Mucosa of stomach (tissue), 1 donor: Measurements from ENCODE around the gene MSH5.

ENCODE experiments used
- H3K27me3 ChIP-seq: one replicate; pipeline ENCODE4 v1.7.0; 2013; ENCODE audit warnings: mild to moderate bottlenecking, low read length; ENCODE audit not compliant: control insufficient read depth, insufficient read depth
- H3K36me3 ChIP-seq: one replicate; pipeline ENCODE4 v1.7.0; 2013; ENCODE audit warnings: low read length; ENCODE audit not compliant: control insufficient read depth, insufficient read depth
- H3K4me1 ChIP-seq: one replicate; pipeline ENCODE4 v1.7.0; 2013; ENCODE audit warnings: mild to moderate bottlenecking, low read length; ENCODE audit not compliant: control insufficient read depth, insufficient read depth
- H3K4me3 ChIP-seq: one replicate; pipeline ENCODE4 v1.7.0; 2013; ENCODE audit warnings: low read length
- H3K9ac ChIP-seq: one replicate; pipeline ENCODE4 v1.7.0; 2013; ENCODE audit warnings: mild to moderate bottlenecking, low read length, moderate library complexity
- H3K9me3 ChIP-seq: one replicate; pipeline ENCODE4 v1.7.0; 2013; ENCODE audit warnings: mild to moderate bottlenecking, low read length, moderate library complexity; ENCODE audit not compliant: control insufficient read depth
- donor health status: Pancreatic carcinoma.

The MSH5 gene

GRCh38 chr6:31778999-31779885 lies 39.4 kb downstream of the MSH5 start:
- no peaks in the 10 kb centered on the region for H3K27me3 ChIP-seq
- no peaks in the 10 kb centered on the region for H3K9me3 ChIP-seq
- no peak overlapping the region for H3K9ac ChIP-seq
- peaks cover 33% of the 10 kb centered on the region for H3K4me1 ChIP-seq
- H3K36me3 ChIP-seq: peaks cover 11% of the 10 kb centered on the region
- no peak overlapping the region for H3K4me3 ChIP-seq

GRCh38 chr6:31779908-31780307 lies 40.1 kb downstream of the MSH5 start:
- no peaks in the 10 kb centered on the region for H3K9me3 ChIP-seq
- H3K27me3 ChIP-seq: no peaks in the 10 kb centered on the region
- no peak overlapping the region for H3K9ac ChIP-seq
- H3K4me3 ChIP-seq: no peak overlapping the region
- H3K36me3 ChIP-seq: peaks cover 16% of the 10 kb centered on the region
- peaks cover 32% of the 10 kb centered on the region for H3K4me1 ChIP-seq

GRCh38 chr6:31780507-31781243 lies 40.9 kb downstream of the MSH5 start:
- Histone ChIP-seq H3K4me1 (peaks cover 24% of the 10 kb centered on the region), H3K36me3 (peaks cover 22% of the 10 kb centered on the region), H3K27me3 (no peaks in the 10 kb centered on the region), H3K9ac (no peak overlapping the region), H3K4me3 (no peak overlapping the region), H3K9me3 (no peaks in the 10 kb centered on the region)

GRCh38 chr6:31781244-31782125 lies 41.7 kb downstream of the MSH5 start:
- Histone ChIP-seq H3K9ac (no peak overlapping the region), H3K27me3 (no peaks in the 10 kb centered on the region), H3K4me3 (no peak overlapping the region), H3K9me3 (no peaks in the 10 kb centered on the region), H3K36me3 (peaks cover 22% of the 10 kb centered on the region), H3K4me1 (peaks cover 16% of the 10 kb centered on the region)

GRCh38 chr6:31782126-31782855 lies 42.5 kb downstream of the MSH5 start:
- H3K9me3 ChIP-seq: no peaks in the 10 kb centered on the region
- H3K4me1 ChIP-seq: peaks cover 8% of the 10 kb centered on the region
- H3K36me3 ChIP-seq: peaks cover 22% of the 10 kb centered on the region
- H3K9ac ChIP-seq: no peak overlapping the region
- H3K4me3 ChIP-seq: no peak overlapping the region
- H3K27me3 ChIP-seq: no peaks in the 10 kb centered on the region

GRCh38 chr6:31784098-31784925 lies 44.5 kb downstream of the MSH5 start:
- Histone ChIP-seq H3K36me3 (peaks cover 22% of the 10 kb centered on the region), H3K9me3 (no peaks in the 10 kb centered on the region), H3K27me3 (no peaks in the 10 kb centered on the region), H3K4me3 (no peak overlapping the region), H3K9ac (no peak overlapping the region), H3K4me1 (no peaks in the 10 kb centered on the region)

- H3K9me3 ChIP-seq: no peaks in the 10 kb centered on the region
- H3K9ac ChIP-seq: no peak overlapping the region
- no peaks in the 10 kb centered on the region for H3K27me3 ChIP-seq
- H3K4me1 ChIP-seq: no peaks in the 10 kb centered on the region
- H3K36me3 ChIP-seq: peaks cover 16% of the 10 kb centered on the region
- H3K4me3 ChIP-seq: no peak overlapping the region
These were observed 45.7 kb downstream of the MSH5 start for GRCh38 chr6:31785475-31785874.

GRCh38 chr6:31791324-31792089 lies 51.7 kb downstream of the MSH5 start:
- Histone ChIP-seq H3K4me1 (peaks cover 9% of the 10 kb centered on the region), H3K9ac (no peak overlapping the region), H3K27me3 (no peaks in the 10 kb centered on the region), H3K4me3 (no peak overlapping the region), H3K9me3 (no peaks in the 10 kb centered on the region), H3K36me3 (no peaks in the 10 kb centered on the region)

GRCh38 chr6:31792090-31792374 lies 52.2 kb downstream of the MSH5 start:
- Histone ChIP-seq H3K36me3 (no peaks in the 10 kb centered on the region), H3K4me1 (peaks cover 9% of the 10 kb centered on the region), H3K4me3 (no peak overlapping the region), H3K27me3 (no peaks in the 10 kb centered on the region), H3K9ac (no peak overlapping the region), H3K9me3 (no peaks in the 10 kb centered on the region)

GRCh38 chr6:31792761-31793171 lies 53.0 kb downstream of the MSH5 start:
- no peaks in the 10 kb centered on the region for H3K27me3 ChIP-seq
- no peaks in the 10 kb centered on the region for H3K36me3 ChIP-seq
- no peaks in the 10 kb centered on the region for H3K9me3 ChIP-seq
- no peak overlapping the region for H3K4me3 ChIP-seq
- no peak overlapping the region for H3K9ac ChIP-seq
- peaks cover 9% of the 10 kb centered on the region for H3K4me1 ChIP-seq
